ENCODE measurements around the gene KLF2. TPM values are rescaled to one million over a fixed set of nuclear protein-coding genes. Genes with fewer than 3 reads are reported as not detected.
"Not testable (repeated sequence)": the region's sequence is repeated elsewhere in the genome, so short reads cannot be mapped to it uniquely, and the experiment has no call there.

The KLF2 gene
- 100 to 1,000 TPM; 172 to 193 TPM for total RNA-seq

- peak within 1 kb of the TSS; percentile 68 for H3K4me3 Mint-ChIP-seq
- H3K27me3 Mint-ChIP-seq: peaks cover 48% of the 10 kb centered on the region
- peak; percentile 70 for ATAC-seq (ENCODE audit: low read depth)
- H3K36me3 Mint-ChIP-seq: peaks cover 34% of the 10 kb centered on the region
- peak; percentile 91 for DNase-seq
- peak within 1 kb of the TSS; percentile 48 for H3K27ac Mint-ChIP-seq
- no peaks in the 10 kb centered on the region for H3K9me3 Mint-ChIP-seq
- POLR2A ChIA-PET: interaction anchor here (0.6 to 10.1 kb wide), 28 partner anchors 8 to 1966 kb away, joined by 3 to 532 read pairs (median 4); partner anchors contain the start of genes AP1M1 and RAB8A
- peaks cover 34% of the 10 kb centered on the region for H3K4me1 Mint-ChIP-seq
These were observed at the start of gene KLF2 for GRCh38 chr19:16324384-16325160. KLF2 (plus strand) TSS chr19:16324826; CDS start chr19:16324924, 98 bp downstream.

GRCh38 chr19:16280306-16280705, 44.3 kb upstream of the KLF2 start:
- no peak overlapping the region for H3K4me3 Mint-ChIP-seq
- H3K4me1 Mint-ChIP-seq: peaks cover 8% of the 10 kb centered on the region
- H3K27me3 Mint-ChIP-seq: peaks cover 32% of the 10 kb centered on the region
- POLR2A ChIA-PET: no interaction called here
- H3K9me3 Mint-ChIP-seq: no peaks in the 10 kb centered on the region
- no peak overlapping the region for H3K27ac Mint-ChIP-seq
- DNase-seq (no peak), ATAC-seq (ENCODE audit: low read depth) (no peak)
- no peaks in the 10 kb centered on the region for H3K36me3 Mint-ChIP-seq

DNA sequence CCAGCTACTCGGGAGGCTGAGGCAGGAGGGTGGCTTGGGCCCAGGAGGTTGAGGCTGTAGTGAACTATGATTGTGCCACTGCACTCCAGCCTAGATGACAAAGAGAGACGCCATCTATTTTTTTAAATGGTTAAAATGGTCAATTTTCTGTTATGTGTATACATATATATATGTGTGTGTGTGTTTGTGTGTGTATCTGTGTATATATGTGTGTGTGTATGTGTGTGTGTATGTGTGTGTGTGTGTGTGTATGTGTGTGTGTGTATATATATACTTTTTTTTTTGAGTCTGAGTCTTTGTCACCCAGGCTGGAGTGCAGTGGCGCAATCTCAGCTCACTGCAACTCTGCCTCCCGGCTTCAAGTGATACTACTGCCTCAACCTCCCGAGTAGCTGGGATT, 42.9 kb upstream of the KLF2 start:
- no peak overlapping the region for H3K4me3 Mint-ChIP-seq
- POLR2A ChIA-PET: interaction anchor here (1.3 kb wide), 1 partner anchor 20 kb away, joined by 3 read pairs; no protein-coding TSS in a partner anchor
- no peaks in the 10 kb centered on the region for H3K9me3 Mint-ChIP-seq
- H3K4me1 Mint-ChIP-seq: peaks cover 11% of the 10 kb centered on the region
- H3K36me3 Mint-ChIP-seq: no peaks in the 10 kb centered on the region
- no peak overlapping the region for H3K27ac Mint-ChIP-seq
- peaks cover 30% of the 10 kb centered on the region for H3K27me3 Mint-ChIP-seq
- ATAC-seq (ENCODE audit: low read depth) (no peak), DNase-seq (no peak)

DNA sequence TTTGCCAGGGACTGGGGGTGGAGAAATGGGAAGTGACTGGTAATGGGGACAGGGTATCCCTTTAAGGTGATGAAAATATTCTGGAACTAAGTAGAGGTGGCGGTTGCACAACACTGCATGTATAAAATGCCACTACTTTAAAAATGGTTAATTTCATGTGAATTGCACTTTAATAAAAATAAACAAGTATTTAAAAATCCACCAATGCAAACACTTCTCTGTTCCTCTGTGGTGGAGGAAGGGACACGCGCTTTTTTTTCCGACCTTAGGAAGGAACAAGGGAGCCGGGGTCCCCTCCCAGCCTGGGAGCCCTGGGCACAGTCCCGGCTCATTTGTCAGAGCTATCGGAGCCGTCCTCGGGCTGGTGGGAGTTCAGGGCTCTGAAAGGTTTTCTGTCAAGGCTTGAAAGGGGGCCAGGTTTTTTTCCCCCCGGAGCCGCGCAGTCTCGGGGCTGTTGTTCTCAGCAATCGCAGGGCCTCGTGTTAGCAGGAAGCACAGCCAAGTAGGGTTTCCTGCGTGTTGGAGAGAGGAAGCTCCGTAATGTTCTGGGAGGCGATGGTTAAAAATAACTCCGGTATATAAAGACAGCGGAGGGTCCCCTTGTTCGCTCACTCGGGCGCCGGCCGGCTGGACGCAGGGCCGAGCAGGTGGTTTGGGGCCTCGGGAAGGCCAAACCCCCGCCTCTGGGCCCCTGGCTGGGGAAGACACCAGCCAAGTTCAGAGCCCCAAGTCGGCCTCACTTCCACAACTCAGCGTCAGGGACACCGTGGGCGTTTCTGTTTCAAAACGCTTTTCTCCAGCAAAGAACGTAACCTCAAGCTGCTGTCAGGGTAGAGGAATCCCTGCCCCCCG, 41.2 kb upstream of the KLF2 start:
- peaks cover 37% of the 10 kb centered on the region for H3K27me3 Mint-ChIP-seq
- peak overlapping the region; percentile 57 for H3K4me3 Mint-ChIP-seq
- POLR2A ChIA-PET: interaction anchor here (0.5 to 1.9 kb wide), 4 partner anchors 8 to 139 kb away, joined by 3 to 5 read pairs (median 4); partner anchors contain the start of gene KLF2
- peak overlapping the region; percentile 78 for H3K27ac Mint-ChIP-seq
- DNase-seq (peak; percentile 45), ATAC-seq (ENCODE audit: low read depth) (peak; percentile 68)
- H3K36me3 Mint-ChIP-seq: no peaks in the 10 kb centered on the region
- peaks cover 14% of the 10 kb centered on the region for H3K4me1 Mint-ChIP-seq
- no peaks in the 10 kb centered on the region for H3K9me3 Mint-ChIP-seq

DNA sequence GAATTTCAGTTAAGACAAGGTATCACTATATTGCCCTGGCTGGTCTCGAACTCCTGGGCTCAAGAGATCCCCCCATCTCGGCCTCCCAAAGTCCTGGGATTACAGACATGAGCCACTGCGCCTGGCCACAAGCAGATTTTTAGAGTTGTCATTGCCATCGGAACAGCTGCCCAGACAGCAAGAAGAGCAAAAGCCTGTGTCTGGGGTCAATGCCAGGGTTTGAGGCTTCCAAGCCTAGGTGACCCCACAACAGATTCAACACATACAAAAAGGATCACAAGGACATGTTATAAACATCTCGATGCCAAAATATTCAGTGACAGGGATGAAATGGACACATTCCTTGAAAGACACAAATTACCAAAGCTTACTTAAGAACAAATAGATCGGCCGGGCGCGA, 40.1 kb upstream of the KLF2 start:
- Mint-ChIP-seq H3K27ac (peak overlapping the region; percentile 10), H3K4me3 (peak overlapping the region; percentile 57), H3K9me3 (no peaks in the 10 kb centered on the region), H3K27me3 (peaks cover 43% of the 10 kb centered on the region), H3K36me3 (no peaks in the 10 kb centered on the region), H3K4me1 (peaks cover 20% of the 10 kb centered on the region)
- no peak for DNase-seq
- POLR2A ChIA-PET: interaction anchor here (1.5 to 1.9 kb wide), 2 partner anchors 16 to 40 kb away, joined by 4 to 5 read pairs; partner anchors contain the start of gene KLF2
- ATAC-seq (ENCODE audit: low read depth): no peak

GRCh38 chr19:16285079-16285478, 39.5 kb upstream of the KLF2 start:
- DNase-seq; POLR2A ChIA-PET; H3K4me3 Mint-ChIP-seq; ATAC-seq (ENCODE audit: low read depth); H3K36me3 Mint-ChIP-seq; H3K27ac Mint-ChIP-seq; H3K9me3 Mint-ChIP-seq: not testable (repeated sequence)
- H3K27me3 Mint-ChIP-seq: peaks cover 41% of the 10 kb centered on the region
- H3K4me1 Mint-ChIP-seq: peaks cover 22% of the 10 kb centered on the region

GRCh38 chr19:16285769-16286498, 38.7 kb upstream of the KLF2 start:
- DNase-seq: no peak
- Mint-ChIP-seq H3K27ac (no peak overlapping the region), H3K9me3 (no peaks in the 10 kb centered on the region), H3K27me3 (peaks cover 39% of the 10 kb centered on the region), H3K36me3 (no peaks in the 10 kb centered on the region), H3K4me3 (peak overlapping the region; percentile 27), H3K4me1 (peaks cover 22% of the 10 kb centered on the region)
- POLR2A ChIA-PET: no interaction called here
- ATAC-seq (ENCODE audit: low read depth): no peak

DNA sequence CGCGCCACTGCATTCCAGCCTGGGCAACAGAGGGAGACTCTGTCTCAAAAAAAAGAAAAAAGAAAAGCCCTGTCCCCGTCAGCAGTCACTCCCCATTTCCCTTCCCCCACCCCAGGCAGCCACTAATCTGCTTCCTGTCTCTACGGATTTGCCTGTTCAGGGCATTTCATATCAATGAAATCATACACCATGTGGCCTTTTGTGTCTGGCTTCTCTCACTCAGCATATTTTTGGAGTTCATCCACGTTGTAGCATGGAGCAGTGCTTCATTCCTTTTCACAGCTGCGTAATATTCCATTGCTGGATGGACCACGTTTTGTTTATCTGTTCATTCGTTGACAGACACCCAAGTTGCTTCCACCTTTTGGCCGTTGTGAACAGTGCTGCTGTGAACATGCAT, 36.1 kb upstream of the KLF2 start:
- DNase-seq (no peak), ATAC-seq (ENCODE audit: low read depth) (no peak)
- H3K27ac Mint-ChIP-seq: no peak overlapping the region
- no peaks in the 10 kb centered on the region for H3K36me3 Mint-ChIP-seq
- no peaks in the 10 kb centered on the region for H3K9me3 Mint-ChIP-seq
- no peak overlapping the region for H3K4me3 Mint-ChIP-seq
- peaks cover 17% of the 10 kb centered on the region for H3K4me1 Mint-ChIP-seq
- POLR2A ChIA-PET: no interaction called here
- peaks cover 43% of the 10 kb centered on the region for H3K27me3 Mint-ChIP-seq

DNA sequence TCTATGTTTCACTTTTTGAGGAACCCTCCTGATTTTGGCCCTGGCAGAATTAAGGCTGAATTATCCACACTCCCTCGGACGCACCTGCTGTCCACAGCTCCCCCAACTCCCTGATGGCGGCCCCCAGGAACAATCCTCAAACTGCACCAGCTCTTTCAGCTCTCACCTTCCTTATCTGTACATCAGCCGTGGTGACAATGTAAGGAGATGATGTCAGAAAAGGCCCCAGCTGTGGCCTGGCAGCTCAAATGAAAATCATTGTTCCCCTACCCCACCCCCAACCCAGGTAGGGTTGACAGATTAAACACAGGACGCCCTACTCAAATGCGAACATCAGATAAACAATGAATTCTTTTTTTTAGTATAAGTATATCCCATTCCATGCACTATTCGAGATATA, 35.0 kb upstream of the KLF2 start:
- H3K36me3 Mint-ChIP-seq: no peaks in the 10 kb centered on the region

GRCh38 chr19:16290692-16291091, 33.9 kb upstream of the KLF2 start:
- H3K9me3 Mint-ChIP-seq: no peaks in the 10 kb centered on the region
- H3K4me1 Mint-ChIP-seq: peaks cover 14% of the 10 kb centered on the region
- no peak for DNase-seq
- ATAC-seq (ENCODE audit: low read depth): no peak
- no peak overlapping the region for H3K27ac Mint-ChIP-seq
- H3K36me3 Mint-ChIP-seq: no peaks in the 10 kb centered on the region
- peaks cover 34% of the 10 kb centered on the region for H3K27me3 Mint-ChIP-seq
- POLR2A ChIA-PET: no interaction called here
- no peak overlapping the region for H3K4me3 Mint-ChIP-seq

More for the DNA sequence above, 35.0 kb upstream of the KLF2 start:
- no peaks in the 10 kb centered on the region for H3K9me3 Mint-ChIP-seq
- H3K4me3 Mint-ChIP-seq: no peak overlapping the region
- peaks cover 14% of the 10 kb centered on the region for H3K4me1 Mint-ChIP-seq
- H3K27me3 Mint-ChIP-seq: peaks cover 43% of the 10 kb centered on the region
- ATAC-seq (ENCODE audit: low read depth) (peak; percentile 39), DNase-seq (no peak)
- POLR2A ChIA-PET: interaction anchor here (0.6 to 1.2 kb wide), 2 partner anchors 14 to 23 kb away, joined by 3 to 5 read pairs; no protein-coding TSS in a partner anchor
- no peak overlapping the region for H3K27ac Mint-ChIP-seq

GRCh38 chr19:16293118-16294091, 31.2 kb upstream of the KLF2 start:
- DNase-seq: no peak
- no peak overlapping the region for H3K4me3 Mint-ChIP-seq

DNA sequence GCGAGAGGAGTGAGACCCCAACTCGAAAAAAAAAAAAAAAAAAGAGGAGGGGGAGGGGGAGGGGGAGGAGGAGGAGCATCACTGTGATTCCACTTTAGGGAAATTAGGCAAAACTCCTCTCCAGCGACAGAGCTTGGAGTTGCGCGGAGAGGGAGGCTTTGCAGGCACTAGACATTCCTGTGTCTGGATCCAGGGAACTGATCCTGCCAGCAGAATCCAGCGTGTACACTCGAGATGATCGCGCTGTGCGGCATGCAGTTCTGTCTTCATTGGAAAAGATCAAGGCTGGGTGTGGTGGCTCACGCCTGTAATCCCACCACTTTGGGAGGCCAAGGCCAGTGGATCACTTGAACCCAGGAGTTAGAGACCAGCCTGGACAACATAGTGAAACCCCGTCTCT, 29.6 kb upstream of the KLF2 start:
- ATAC-seq (ENCODE audit: low read depth): no peak
- H3K4me3 Mint-ChIP-seq: no peak overlapping the region
- peaks cover 13% of the 10 kb centered on the region for H3K27me3 Mint-ChIP-seq

More at GRCh38 chr19:16293118-16294091, 31.2 kb upstream of the KLF2 start:
- peaks cover 8% of the 10 kb centered on the region for H3K4me1 Mint-ChIP-seq
- no peak for ATAC-seq (ENCODE audit: low read depth)
- H3K27me3 Mint-ChIP-seq: peaks cover 21% of the 10 kb centered on the region
- H3K27ac Mint-ChIP-seq: no peak overlapping the region
- H3K36me3 Mint-ChIP-seq: no peaks in the 10 kb centered on the region
- H3K9me3 Mint-ChIP-seq: no peaks in the 10 kb centered on the region
- POLR2A ChIA-PET: no interaction called here

More for the DNA sequence above, 29.6 kb upstream of the KLF2 start:
- POLR2A ChIA-PET: no interaction called here
- Mint-ChIP-seq H3K4me1 (no peaks in the 10 kb centered on the region), H3K9me3 (no peaks in the 10 kb centered on the region), H3K36me3 (no peaks in the 10 kb centered on the region), H3K27ac (no peak overlapping the region)
- DNase-seq: no peak

Data from activated naive CD8-positive, alpha-beta T cell treated with anti-CD3 and anti-CD28 coated beads, Interleukin-2, amount 10 ng/mL, durations not matched to agents 7 days and 5 days (primary cell).